GM19023 (cell line): ENCODE measurements around the gene DISC1.

ENCODE experiments used
- ATAC-seq: cut with Tn5 transposase; IDR thresholded peaks from one replicate; pipeline ENCODE4 v1.9.1; 2021; ENCODE audit warnings: mild to moderate bottlenecking, moderate library complexity; ENCODE audit not compliant: unreplicated experiment

The DISC1 gene

GRCh38 chr1:231694075-231694431 lies 67.5 kb downstream of the DISC1 start:
- no peak for ATAC-seq

GRCh38 chr1:231694465-231695077 lies 68.0 kb downstream of the DISC1 start:
- ATAC-seq: no peak

GRCh38 chr1:231695439-231696255 lies 69.1 kb downstream of the DISC1 start:
- no peak for ATAC-seq

- no peak for ATAC-seq
Observed at GRCh38 chr1:231699784-231700183, 73.2 kb downstream of the DISC1 start.

- no peak for ATAC-seq
Observed at GRCh38 chr1:231701306-231701705, 74.7 kb downstream of the DISC1 start.

- ATAC-seq: no peak
Observed at GRCh38 chr1:231702331-231702730, 75.7 kb downstream of the DISC1 start.

GRCh38 chr1:231702804-231703203 lies 76.2 kb downstream of the DISC1 start:
- no peak for ATAC-seq

GRCh38 chr1:231705806-231706760 lies 79.5 kb downstream of the DISC1 start:
- no peak for ATAC-seq

GRCh38 chr1:231706934-231707333 lies 80.3 kb downstream of the DISC1 start:
- no peak for ATAC-seq

- no peak for ATAC-seq
Observed at GRCh38 chr1:231707407-231707806, 80.8 kb downstream of the DISC1 start.

- ATAC-seq: no peak
Observed at GRCh38 chr1:231708394-231708793, 81.8 kb downstream of the DISC1 start.

- no peak for ATAC-seq
Observed at GRCh38 chr1:231714440-231714839, 87.8 kb downstream of the DISC1 start.

GRCh38 chr1:231715816-231716722 lies 89.5 kb downstream of the DISC1 start:
- no peak for ATAC-seq

- no peak for ATAC-seq
Observed at GRCh38 chr1:231716879-231717278, 90.3 kb downstream of the DISC1 start.

- ATAC-seq: no peak
Observed at GRCh38 chr1:231719485-231720183, 93.0 kb downstream of the DISC1 start.

- ATAC-seq: no peak
Observed at GRCh38 chr1:231720652-231721325, 94.2 kb downstream of the DISC1 start.

GRCh38 chr1:231721436-231721835 lies 94.8 kb downstream of the DISC1 start:
- no peak for ATAC-seq

- no peak for ATAC-seq
Observed at GRCh38 chr1:231722356-231722755, 95.8 kb downstream of the DISC1 start.

GRCh38 chr1:231723146-231723545 lies 96.6 kb downstream of the DISC1 start:
- no peak for ATAC-seq
